ENCODE data around the gene AP4S1.
"Not testable (repeated sequence)": the region's sequence is repeated elsewhere in the genome, so short reads cannot be mapped to it uniquely, and the experiment has no call there.

DNA sequence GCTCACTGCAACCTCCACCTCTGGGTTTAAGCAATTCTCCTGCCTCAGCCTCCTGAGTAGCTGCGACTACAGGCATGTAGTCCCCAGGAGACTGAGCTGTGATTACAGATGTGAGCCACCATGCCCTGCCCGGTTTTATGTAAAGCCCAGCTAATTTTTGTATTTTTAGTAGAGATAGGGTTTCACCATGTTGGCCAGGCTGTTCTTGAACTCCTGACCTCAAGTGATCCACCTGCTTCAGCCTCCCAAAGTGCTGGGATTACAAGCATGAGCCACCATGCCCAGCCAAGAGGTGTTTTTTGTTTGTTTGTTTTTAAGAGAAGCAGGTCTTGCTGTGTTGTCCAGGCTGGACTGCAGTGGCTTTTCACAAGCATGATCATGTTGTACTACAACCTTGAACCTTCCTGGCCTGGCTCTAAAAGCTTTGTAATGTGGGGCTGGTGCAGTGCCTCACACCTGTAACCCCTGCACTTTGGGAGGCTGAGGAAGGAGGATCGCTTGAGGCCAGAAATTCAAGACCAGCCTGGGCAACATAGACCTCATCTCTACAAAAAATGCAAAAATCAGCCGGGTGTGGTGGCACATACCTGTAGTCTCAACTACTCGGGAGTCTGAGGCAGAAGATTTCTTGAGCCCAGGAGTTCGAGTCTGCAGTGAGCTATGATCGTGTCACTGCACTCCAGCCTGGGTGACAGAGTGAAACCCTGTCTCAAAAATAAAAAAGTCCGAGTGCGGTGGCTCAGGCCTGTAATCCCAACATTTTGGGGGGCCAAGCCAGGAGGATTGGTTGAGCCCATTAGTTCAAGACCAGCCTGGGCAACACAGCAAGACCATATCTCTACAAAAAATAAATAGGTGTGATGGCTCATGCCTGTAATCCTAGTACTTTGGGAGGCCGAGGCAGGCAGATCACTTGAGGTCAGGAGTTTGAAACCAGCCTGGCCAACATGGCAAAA, 68.7 kb downstream of the AP4S1 start:
- TF ChIP-seq, protein P1, sequence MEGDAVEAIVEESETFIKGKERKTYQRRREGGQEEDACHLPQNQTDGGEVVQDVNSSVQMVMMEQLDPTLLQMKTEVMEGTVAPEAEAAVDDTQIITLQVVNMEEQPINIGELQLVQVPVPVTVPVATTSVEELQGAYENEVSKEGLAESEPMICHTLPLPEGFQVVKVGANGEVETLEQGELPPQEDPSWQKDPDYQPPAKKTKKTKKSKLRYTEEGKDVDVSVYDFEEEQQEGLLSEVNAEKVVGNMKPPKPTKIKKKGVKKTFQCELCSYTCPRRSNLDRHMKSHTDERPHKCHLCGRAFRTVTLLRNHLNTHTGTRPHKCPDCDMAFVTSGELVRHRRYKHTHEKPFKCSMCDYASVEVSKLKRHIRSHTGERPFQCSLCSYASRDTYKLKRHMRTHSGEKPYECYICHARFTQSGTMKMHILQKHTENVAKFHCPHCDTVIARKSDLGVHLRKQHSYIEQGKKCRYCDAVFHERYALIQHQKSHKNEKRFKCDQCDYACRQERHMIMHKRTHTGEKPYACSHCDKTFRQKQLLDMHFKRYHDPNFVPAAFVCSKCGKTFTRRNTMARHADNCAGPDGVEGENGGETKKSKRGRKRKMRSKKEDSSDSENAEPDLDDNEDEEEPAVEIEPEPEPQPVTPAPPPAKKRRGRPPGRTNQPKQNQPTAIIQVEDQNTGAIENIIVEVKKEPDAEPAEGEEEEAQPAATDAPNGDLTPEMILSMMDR (IDR thresholded peaks at IDR 0.05): not testable (repeated sequence)
- not testable (repeated sequence) for TF ChIP-seq POLR2A (IDR thresholded peaks at IDR 0.05)
